ENCODE data around the gene ANTXR2.

Gene ANTXR2

DNA sequence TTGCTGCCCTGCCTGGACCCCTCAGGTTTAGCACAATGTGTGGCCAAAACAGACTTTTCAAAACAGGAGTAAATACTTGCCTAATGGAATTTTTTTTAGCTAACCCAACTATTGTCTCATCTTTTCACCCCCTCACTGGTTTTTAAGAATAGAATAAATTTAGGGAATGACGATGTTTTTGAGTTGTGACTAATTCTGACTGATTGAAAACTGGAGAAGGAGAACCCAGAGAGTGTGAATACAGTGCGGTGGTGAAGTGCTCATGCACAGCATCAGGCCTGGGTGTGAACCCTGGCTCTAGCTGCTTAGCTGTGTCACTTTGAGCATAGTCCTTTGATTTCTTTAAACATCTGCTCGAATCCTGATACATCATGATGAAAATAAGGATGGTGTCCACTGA is 10.5 kb downstream of the ANTXR2 start:
- no peak overlapping the region for H3K4me3 ChIP-seq (ENCODE audit: low read depth, low read length)
- DNase-seq (ENCODE audit: low read depth): no peak
- no peak for TF ChIP-seq CTCF (IDR thresholded peaks at IDR 0.05; ENCODE audit: low read depth, low read length, missing control alignments)
- in situ Hi-C loops (cut with HindIII; ENCODE audit: low sequenced_read_pairs): no loop called here

GRCh38 chr4:80060804-80061203 is 12.2 kb downstream of the ANTXR2 start:
- no peak overlapping the region for H3K4me3 ChIP-seq (ENCODE audit: low read depth, low read length)
- DNase-seq (ENCODE audit: low read depth): no peak
- in situ Hi-C loops (cut with HindIII; ENCODE audit: low sequenced_read_pairs): no loop called here
- no peak for TF ChIP-seq CTCF (IDR thresholded peaks at IDR 0.05; ENCODE audit: low read depth, low read length, missing control alignments)

- no peak overlapping the region for H3K4me3 ChIP-seq (ENCODE audit: low read depth, low read length)
- TF ChIP-seq CTCF (IDR thresholded peaks at IDR 0.05; ENCODE audit: low read depth, low read length, missing control alignments): no peak
- in situ Hi-C loops (cut with HindIII; ENCODE audit: low sequenced_read_pairs): no loop called here
- no peak for DNase-seq (ENCODE audit: low read depth)
Measured at GRCh38 chr4:80058740-80059139, 14.3 kb downstream of the ANTXR2 start.

DNA sequence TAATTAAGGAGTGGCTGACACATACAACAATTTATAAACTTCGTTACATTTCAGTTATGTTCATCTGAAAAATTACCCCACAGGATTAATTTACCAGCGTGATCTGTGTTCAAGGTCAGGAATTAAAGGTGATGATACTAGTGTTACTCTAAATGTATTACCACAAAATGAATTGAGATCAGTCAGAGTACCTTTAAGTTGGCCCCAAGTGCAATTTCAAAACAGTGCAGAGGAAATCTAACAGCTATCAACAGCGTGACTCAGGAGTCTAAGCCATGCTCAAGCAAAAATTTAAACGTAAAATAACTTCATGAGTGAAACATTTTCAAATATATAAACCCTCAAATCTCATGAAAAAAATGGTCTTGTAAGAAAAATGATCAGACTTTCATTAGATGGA is 18.7 kb downstream of the ANTXR2 start:
- TF ChIP-seq CTCF (IDR thresholded peaks at IDR 0.05; ENCODE audit: low read depth, low read length, missing control alignments): no peak
- DNase-seq (ENCODE audit: low read depth): no peak
- H3K4me3 ChIP-seq (ENCODE audit: low read depth, low read length): no peak overlapping the region
- in situ Hi-C loops (cut with HindIII; ENCODE audit: low sequenced_read_pairs): no loop called here

DNA sequence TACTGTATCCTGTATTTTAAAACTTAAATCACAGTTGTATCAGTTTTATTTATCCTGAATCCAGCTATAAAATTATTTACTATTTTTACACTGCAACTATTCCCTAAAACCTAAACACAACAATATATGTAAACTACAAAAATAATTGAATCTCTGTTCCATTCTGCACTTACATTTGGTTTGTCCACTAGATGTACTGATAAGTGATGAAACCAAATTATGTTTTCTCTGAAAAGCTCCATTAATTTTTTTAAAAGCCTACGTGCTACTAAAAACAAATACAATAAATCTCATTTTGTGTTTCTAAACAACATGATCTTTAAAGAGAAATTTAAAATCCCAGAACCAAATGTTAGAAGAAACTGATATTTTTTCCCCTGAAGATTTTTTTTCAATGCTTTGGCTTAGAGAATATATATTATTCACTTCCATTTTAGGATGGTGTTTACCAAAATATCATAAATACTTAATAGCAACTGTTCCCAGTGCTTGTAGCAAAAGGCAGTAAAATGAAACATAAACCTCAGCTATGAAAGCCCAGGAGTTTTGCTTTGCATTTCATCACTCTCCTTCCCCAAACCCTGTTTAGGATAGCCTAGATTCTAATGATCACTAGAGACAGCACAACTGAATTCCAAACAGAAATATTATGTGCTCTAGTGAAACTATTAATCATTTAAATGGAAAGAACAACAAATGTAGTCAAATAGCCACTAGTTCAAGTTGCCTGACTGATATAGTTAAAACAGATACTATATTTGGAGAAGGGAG is 19.7 kb downstream of the ANTXR2 start:
- no peak for TF ChIP-seq CTCF (IDR thresholded peaks at IDR 0.05; ENCODE audit: low read depth, low read length, missing control alignments)
- H3K4me3 ChIP-seq (ENCODE audit: low read depth, low read length): no peak overlapping the region
- DNase-seq (ENCODE audit: low read depth): no peak
- in situ Hi-C loops (cut with HindIII; ENCODE audit: low sequenced_read_pairs): no loop called here

DNA sequence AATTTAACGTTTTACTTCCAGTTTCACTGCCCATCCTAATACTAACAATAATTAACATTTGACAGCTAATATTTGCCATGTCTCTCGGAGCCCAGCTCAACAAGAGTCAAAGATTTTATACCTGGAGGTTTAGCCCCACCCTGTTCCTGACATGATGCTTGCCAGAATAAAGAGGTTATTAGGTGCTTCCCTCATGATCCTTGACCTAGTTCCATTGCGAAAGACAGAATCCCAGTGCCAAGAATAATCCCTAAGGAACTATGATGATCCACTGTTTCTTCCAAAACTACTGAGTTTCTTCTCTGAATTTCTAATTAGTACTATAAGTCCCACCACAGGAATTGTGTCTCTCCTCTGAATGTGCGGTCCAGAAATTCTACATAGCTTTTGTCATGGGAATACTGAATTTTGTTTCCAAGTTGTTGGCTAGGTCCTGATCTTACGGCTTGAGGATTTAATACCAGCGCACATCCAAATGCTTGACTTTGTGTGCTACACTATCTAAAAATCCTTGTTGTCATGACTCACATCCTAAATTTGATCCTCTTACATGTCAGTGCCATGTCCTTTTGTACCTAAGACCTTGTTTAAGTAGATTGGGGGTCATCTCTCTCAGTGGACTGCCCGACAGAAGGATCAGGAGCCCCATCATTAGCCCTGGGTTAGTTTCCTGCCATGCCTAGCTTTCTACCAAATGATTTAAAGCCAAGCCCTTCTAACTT is 23.1 kb downstream of the ANTXR2 start:
- no peak for DNase-seq (ENCODE audit: low read depth)
- in situ Hi-C loops (cut with HindIII; ENCODE audit: low sequenced_read_pairs): no loop called here
- no peak for TF ChIP-seq CTCF (IDR thresholded peaks at IDR 0.05; ENCODE audit: low read depth, low read length, missing control alignments)
- no peak overlapping the region for H3K4me3 ChIP-seq (ENCODE audit: low read depth, low read length)

Measured in astrocyte of the cerebellum (primary cell).